NCI-H2107 (cell line): Measurements from ENCODE around the gene GRM4.

Source experiments
- DNase-seq: peaks from one replicate; lab custom pipeline; 2025; lab: John Stamatoyannopoulos, UW

GRM4 gene

GRCh38 chr6:34062815-34063214 lies 83.1 kb downstream of the GRM4 start:
- DNase-seq: no peak

- no peak for DNase-seq
These were observed 83.7 kb downstream of the GRM4 start for GRCh38 chr6:34062156-34062555.

- DNase-seq: no peak
These were observed 84.5 kb downstream of the GRM4 start for GRCh38 chr6:34061348-34061747.

- DNase-seq: no peak
These were observed 86.0 kb downstream of the GRM4 start for GRCh38 chr6:34059914-34060313.

- no peak for DNase-seq
These were observed 86.7 kb downstream of the GRM4 start for GRCh38 chr6:34059136-34059731.

GRCh38 chr6:34057790-34058189 lies 88.1 kb downstream of the GRM4 start:
- no peak for DNase-seq

GRCh38 chr6:34057191-34057590 lies 88.7 kb downstream of the GRM4 start:
- DNase-seq: no peak

GRCh38 chr6:34056305-34057108 lies 89.4 kb downstream of the GRM4 start:
- DNase-seq: no peak

- peak; percentile 17 for DNase-seq
These were observed 90.5 kb downstream of the GRM4 start for GRCh38 chr6:34055223-34055933.

- peak; percentile 36 for DNase-seq
These were observed 92.2 kb downstream of the GRM4 start for GRCh38 chr6:34053721-34054120.

GRCh38 chr6:34052918-34053608 lies 92.8 kb downstream of the GRM4 start:
- DNase-seq: no peak

- no peak for DNase-seq
These were observed 93.6 kb downstream of the GRM4 start for GRCh38 chr6:34052071-34052825.

- no peak for DNase-seq
These were observed 94.5 kb downstream of the GRM4 start for GRCh38 chr6:34051331-34051919.

- DNase-seq: no peak
These were observed 95.2 kb downstream of the GRM4 start for GRCh38 chr6:34050691-34051090.

- no peak for DNase-seq
These were observed 96.2 kb downstream of the GRM4 start for GRCh38 chr6:34049395-34050342.

GRCh38 chr6:34047913-34048867 lies 97.7 kb downstream of the GRM4 start:
- no peak for DNase-seq

GRCh38 chr6:34046617-34047016 lies 99.3 kb downstream of the GRM4 start:
- no peak for DNase-seq

- DNase-seq: no peak
These were observed 100.1 kb downstream of the GRM4 start for GRCh38 chr6:34045771-34046170.
